Thymus (tissue), 11 donors: Measurements from ENCODE around the gene YIPF3. TPM values are rescaled to one million over a fixed set of nuclear protein-coding genes. Genes with fewer than 3 reads are reported as not detected.
"Not testable (repeated sequence)": the region's sequence is repeated elsewhere in the genome, so short reads cannot be mapped to it uniquely, and the experiment has no call there.

Experiments
- DNase-seq, 9 donors: peaks; one replicate each; pipeline ENCODE4 v3.0.0-alpha.2; 2013; ENCODE audit warnings: low spot score in 9 of 9, low read depth in 6 of 9, missing footprints in 1 of 9
- H3K27ac ChIP-seq, 2 donors: one replicate each; pipeline ENCODE4 v1.5.1; 2013; ENCODE audit warnings: control low read depth in 1 of 2, low read depth in 1 of 2, low read length in 1 of 2, mild to moderate bottlenecking in 1 of 2, moderate library complexity in 1 of 2
- H3K27me3 ChIP-seq, 2 donors: one replicate each; pipeline ENCODE4 v1.5.1; 2013; ENCODE audit warnings: low read length in 1 of 2; ENCODE audit not compliant: control insufficient read depth in 2 of 2, insufficient read depth in 1 of 2
- H3K36me3 ChIP-seq, 2 donors: one replicate each; pipeline ENCODE4 v1.5.1; 2013; ENCODE audit warnings: low read length in 1 of 2, mild to moderate bottlenecking in 1 of 2, moderate library complexity in 1 of 2; ENCODE audit not compliant: control insufficient read depth in 2 of 2, insufficient read depth in 2 of 2
- H3K4me1 ChIP-seq, 2 donors: one replicate each; pipeline ENCODE4 v1.5.1; 2013; ENCODE audit warnings: low read length in 2 of 2; ENCODE audit not compliant: control insufficient read depth in 2 of 2, insufficient read depth in 2 of 2
- H3K4me3 ChIP-seq, 2 donors: one replicate each; pipeline ENCODE4 v1.5.1; 2013; ENCODE audit warnings: low read length in 2 of 2, control low read depth in 1 of 2, mild to moderate bottlenecking in 1 of 2
- H3K9me3 ChIP-seq, 2 donors: one replicate each; pipeline ENCODE4 v1.5.1; 2013; ENCODE audit warnings: low read length in 1 of 2, mild to moderate bottlenecking in 1 of 2; ENCODE audit not compliant: control insufficient read depth in 2 of 2, insufficient read depth in 1 of 2
- WGBS: extraction: QIAGEN DNeasy Blood & Tissue Kit; methylation state at CpG from one replicate; pipeline ENCODE4 v1.1.7; 2013; 5-methylcytosine and 5-hydroxymethylcytosine counted together
- polyA plus RNA-seq: library from polyadenylated mRNA; stranded (reverse); fragments of 200-250 nt; gene quantifications from one replicate; pipeline ENCODE4 v1.2.3, GENCODE V29; 2013
- total RNA-seq: library from RNA; stranded (reverse); fragments of 120-200 nt; gene quantifications from one replicate; pipeline ENCODE4 v1.2.4, GENCODE V29; 2013
- donor health status: healthy.

YIPF3 gene
- total and polyA plus RNA-seq, 2 donors: 47.1 to 62.0 TPM

DNA sequence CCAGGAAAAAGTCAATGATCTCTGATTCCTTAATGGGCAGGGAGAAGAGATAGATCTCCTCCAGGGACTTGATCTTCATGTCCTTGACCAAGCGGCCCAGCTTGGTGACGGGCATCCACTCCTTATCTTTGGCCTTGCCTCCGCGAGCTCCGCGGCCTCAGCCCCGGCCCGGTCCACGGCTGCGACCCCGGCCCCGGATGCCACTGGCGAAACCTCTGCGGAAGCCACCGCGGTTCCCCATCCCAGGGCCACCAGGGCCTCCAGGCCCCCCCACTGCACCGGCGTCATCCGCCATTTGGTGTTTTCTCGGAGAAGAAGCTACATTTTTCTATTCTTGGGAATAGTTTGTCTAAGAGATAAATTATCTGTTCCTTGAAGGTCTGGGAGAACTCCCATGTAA, 22.7 kb upstream of the YIPF3 start:
- H3K4me1 ChIP-seq, H3K4me3 ChIP-seq, DNase-seq, H3K9me3 ChIP-seq, H3K27me3 ChIP-seq, H3K27ac ChIP-seq: not testable (repeated sequence)
- H3K36me3 ChIP-seq: peaks cover 13 to 48% of the 10 kb centered on the region in 2 donors
- WGBS: 99% methylated on average over 20 of the region's 20 CpGs

GRCh38 chr6:43538986-43539385, 22.3 kb upstream of the YIPF3 start:
- not testable (repeated sequence) for H3K9me3 ChIP-seq, H3K27ac ChIP-seq, H3K4me3 ChIP-seq, DNase-seq, H3K27me3 ChIP-seq, H3K4me1 ChIP-seq
- 98% methylated on average over 15 of the region's 17 CpGs for WGBS
- peaks cover 16 to 49% of the 10 kb centered on the region in 2 donors for H3K36me3 ChIP-seq

GRCh38 chr6:43532201-43532600, 15.5 kb upstream of the YIPF3 start:
- H3K36me3 ChIP-seq: peaks cover 62 to 71% of the 10 kb centered on the region in 2 donors
- no peaks in the 10 kb centered on the region for H3K4me1 ChIP-seq
- H3K9me3 ChIP-seq: no peaks in the 10 kb centered on the region
- WGBS: 98% methylated on average over 1 of the region's 1 CpG
- no peak overlapping the region for H3K4me3 ChIP-seq
- H3K27me3 ChIP-seq: no peaks in the 10 kb centered on the region
- no peak for DNase-seq
- H3K27ac ChIP-seq: no peak overlapping the region

- DNase-seq: no peak
- H3K27me3 ChIP-seq: no peaks in the 10 kb centered on the region
- no peaks in the 10 kb centered on the region for H3K4me1 ChIP-seq
- no peaks in the 10 kb centered on the region for H3K9me3 ChIP-seq
- WGBS: 98% methylated on average over 10 of the region's 10 CpGs
- H3K27ac ChIP-seq: no peak overlapping the region
- H3K4me3 ChIP-seq: no peak overlapping the region
- peaks cover 91 to 94% of the 10 kb centered on the region in 2 donors for H3K36me3 ChIP-seq
Measured at GRCh38 chr6:43524483-43524961, 7.8 kb upstream of the YIPF3 start.

DNA sequence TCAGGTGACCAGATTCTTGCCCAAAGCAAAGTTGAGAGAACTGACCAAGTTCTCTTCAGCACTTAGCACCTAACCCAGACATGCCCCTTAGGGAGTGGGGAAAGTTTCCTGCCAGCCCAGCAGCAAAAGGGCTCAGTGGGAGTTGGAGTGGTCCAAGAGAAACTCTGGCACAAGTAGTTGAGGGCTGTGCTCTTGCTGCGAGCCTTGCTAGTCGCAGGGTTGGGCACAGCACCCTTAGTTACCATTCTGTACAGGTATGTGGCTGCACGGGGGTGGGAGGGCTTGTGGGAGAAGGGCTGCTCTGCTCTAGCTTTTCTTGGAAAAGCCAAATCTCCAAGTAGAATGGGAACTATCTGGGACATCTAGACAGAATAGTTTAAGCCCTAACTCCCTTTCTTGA, 6.6 kb upstream of the YIPF3 start:
- peaks cover 81 to 90% of the 10 kb centered on the region in 2 donors for H3K36me3 ChIP-seq
- no peaks in the 10 kb centered on the region for H3K9me3 ChIP-seq
- no peaks in the 10 kb centered on the region for H3K27me3 ChIP-seq
- no peak overlapping the region for H3K4me3 ChIP-seq
- no peak overlapping the region for H3K27ac ChIP-seq
- H3K4me1 ChIP-seq: no peaks in the 10 kb centered on the region
- 100% methylated on average over 3 of the region's 3 CpGs for WGBS
- no peak for DNase-seq

DNA sequence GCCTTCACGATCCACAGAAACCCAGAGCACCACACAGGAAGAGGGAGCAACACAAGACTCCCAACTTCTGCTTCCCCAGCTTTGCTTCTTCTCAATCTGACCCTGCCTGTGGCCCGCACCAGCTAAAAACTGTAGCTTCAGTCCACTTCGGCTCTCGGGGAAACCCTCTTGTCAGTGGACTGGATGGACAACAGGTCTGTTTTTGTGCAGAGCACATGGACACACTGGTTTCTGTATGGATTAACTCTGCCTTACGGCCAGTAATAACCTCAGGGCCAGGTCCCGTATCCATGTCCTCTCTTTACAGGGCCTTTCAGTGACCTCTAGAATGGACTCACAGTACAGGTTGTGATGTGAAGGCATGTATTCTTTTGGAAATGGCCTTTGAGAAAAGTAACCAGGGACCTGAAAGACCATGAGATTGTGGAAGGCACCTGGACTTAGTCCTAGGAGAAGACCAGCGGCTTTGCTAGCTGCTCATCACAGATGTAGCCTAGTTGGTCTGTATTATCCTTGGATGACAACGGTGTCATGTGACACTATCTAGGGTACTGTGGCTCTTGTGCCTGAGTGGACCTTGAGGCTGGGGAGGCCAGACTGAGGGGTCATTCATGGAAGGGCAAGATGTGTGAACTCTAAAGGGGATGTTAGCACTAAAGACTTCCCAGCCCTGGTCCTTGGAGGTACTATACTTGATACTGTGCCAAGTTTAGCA, 6.0 kb upstream of the YIPF3 start:
- 97% methylated on average over 8 of the region's 8 CpGs for WGBS
- Histone ChIP-seq H3K27me3 (no peaks in the 10 kb centered on the region), H3K4me1 (peaks cover 2 to 4% of the 10 kb centered on the region in 2 donors), H3K4me3 (no peak overlapping the region), H3K27ac (no peak overlapping the region), H3K36me3 (peaks cover 76 to 84% of the 10 kb centered on the region in 2 donors), H3K9me3 (no peaks in the 10 kb centered on the region)
- DNase-seq: no peak

DNA sequence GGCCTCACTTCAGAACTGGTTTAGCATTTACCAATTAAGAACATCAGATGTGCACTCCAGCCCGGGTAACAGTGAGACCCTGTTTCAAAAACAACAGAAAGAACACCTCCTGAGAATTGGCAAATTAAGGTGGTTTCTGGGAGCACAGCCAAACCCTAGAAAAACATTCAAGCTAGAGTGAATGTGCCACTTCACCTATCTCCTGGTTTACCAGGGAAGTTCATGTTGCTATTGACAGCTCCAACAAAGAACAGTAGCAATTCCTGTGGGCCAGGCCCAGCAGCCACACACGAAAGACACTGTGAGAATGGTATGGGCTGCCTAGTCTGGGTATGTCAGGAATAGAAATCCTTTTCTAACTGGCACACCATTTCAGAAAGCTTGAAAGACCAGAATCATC, 5.1 kb upstream of the YIPF3 start:
- Histone ChIP-seq H3K4me1 (peaks cover 2 to 4% of the 10 kb centered on the region in 2 donors), H3K4me3 (no peak overlapping the region), H3K27ac (no peak overlapping the region), H3K27me3 (no peaks in the 10 kb centered on the region), H3K9me3 (no peaks in the 10 kb centered on the region), H3K36me3 (peaks cover 68 to 76% of the 10 kb centered on the region in 2 donors)
- no peak for DNase-seq
- WGBS: 97% methylated on average over 2 of the region's 2 CpGs

DNA sequence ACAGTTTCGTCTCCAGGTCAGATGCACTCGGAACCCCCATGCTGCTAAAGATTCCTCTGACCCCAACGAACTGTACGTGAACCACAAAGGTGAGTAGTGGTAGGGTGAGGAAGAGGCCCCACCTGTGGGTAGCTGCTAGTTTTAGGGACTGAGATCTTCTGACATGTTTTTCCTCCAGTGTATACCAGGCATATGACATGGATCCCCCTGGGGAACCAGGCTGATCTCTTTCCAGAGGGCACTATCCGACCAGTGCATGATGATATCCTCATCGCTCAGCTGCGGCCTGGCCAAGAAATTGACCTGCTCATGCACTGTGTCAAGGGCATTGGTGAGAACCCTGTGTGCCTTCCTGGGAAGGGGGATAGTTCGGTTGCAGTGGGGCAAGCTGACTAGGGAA, 3.4 kb upstream of the YIPF3 start:
- Histone ChIP-seq H3K27me3 (no peaks in the 10 kb centered on the region), H3K27ac (no peak overlapping the region), H3K4me1 (peaks cover 15% of the 10 kb centered on the region in 2 donors), H3K4me3 (no peak overlapping the region), H3K36me3 (peaks cover 55 to 67% of the 10 kb centered on the region in 2 donors), H3K9me3 (peaks cover 0 to 3% of the 10 kb centered on the region in 2 donors)
- 98% methylated on average over 8 of the region's 8 CpGs for WGBS
- no peak for DNase-seq

DNA sequence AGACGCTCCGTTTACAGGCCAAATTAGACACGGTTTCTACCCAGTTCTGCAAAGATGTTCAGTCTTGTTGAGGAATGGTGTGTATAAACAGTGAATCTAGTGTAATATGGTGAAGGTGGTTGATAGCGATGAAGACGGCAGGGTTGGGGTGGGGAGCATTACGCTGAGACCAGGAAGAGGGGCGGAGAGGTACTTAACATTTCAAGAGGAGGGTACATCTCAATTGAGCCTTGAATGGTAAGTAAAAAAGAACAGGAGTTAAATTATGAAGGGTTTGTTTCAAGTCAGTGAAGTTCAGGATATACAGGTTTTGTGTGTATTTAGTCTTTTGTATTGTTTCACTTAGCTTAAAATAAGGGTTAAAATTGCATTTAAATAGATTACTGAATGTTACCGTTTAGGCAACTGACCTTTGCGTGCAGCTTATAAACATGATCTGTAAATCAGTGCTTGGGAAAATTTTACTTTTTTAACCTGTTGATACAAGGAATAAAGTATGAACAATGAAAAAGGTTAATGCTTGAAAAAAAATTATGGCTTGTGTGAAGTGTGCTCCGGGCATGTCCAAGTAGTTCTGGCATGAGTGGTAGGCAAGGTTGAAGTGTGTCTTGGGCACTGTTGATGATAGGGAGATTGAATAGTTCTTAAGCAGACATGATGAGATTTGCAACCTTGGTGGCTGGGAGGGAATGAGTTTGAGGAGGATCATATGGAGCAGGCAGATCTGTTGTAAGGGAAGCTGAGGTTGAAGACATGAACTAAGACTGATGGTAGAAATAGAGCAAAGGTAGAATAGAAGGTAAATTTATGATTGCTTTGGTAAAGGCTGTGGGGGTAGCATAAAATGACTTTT, 1.0 kb upstream of the YIPF3 start:
- H3K4me1 ChIP-seq: peaks cover 15 to 16% of the 10 kb centered on the region in 2 donors
- whole genome bisulfite sequencing: 8% methylated on average over 10 of the region's 10 CpGs
- H3K36me3 ChIP-seq: peaks cover 48 to 66% of the 10 kb centered on the region in 2 donors
- peak in 1 of 9 donors; percentile 22 for DNase-seq
- peak overlapping the region; percentile 94 for H3K4me3 ChIP-seq
- no peaks in the 10 kb centered on the region for H3K27me3 ChIP-seq
- H3K9me3 ChIP-seq: peaks cover 0 to 3% of the 10 kb centered on the region in 2 donors
- no peak overlapping the region for H3K27ac ChIP-seq
